GM13976 (cell line): Measurements from ENCODE around the gene EFCAB13.
"Not testable (repeated sequence)": the region's sequence is repeated elsewhere in the genome, so short reads cannot be mapped to it uniquely, and the experiment has no call there.

Source experiments
- DNase-seq: peaks from one replicate; pipeline ENCODE4 v3.0.0; 2012; ENCODE audit warnings: low spot score
- CTCF ChIP-seq: IDR thresholded peaks from 2 replicates; pipeline ENCODE4 v1.5.1; 2012; ENCODE audit warnings: borderline replicate concordance, mild to moderate bottlenecking; ENCODE audit not compliant: insufficient read depth; ENCODE audit errors: extremely low read depth, missing control alignments, control extremely low read depth
- in situ Hi-C: fragments of 300-500 bp; cut with MboI; formaldehyde crosslinking; loops from one replicate; pipeline ENCODE4 v1.12.0; 2022; ENCODE audit warnings: low sequenced_read_pairs, mixed read lengths, inconsistent platforms; ENCODE audit not compliant: unreplicated experiment

EFCAB13 gene

GRCh38 chr17:47352848-47353247, 29.1 kb downstream of the EFCAB13 start:
- in situ Hi-C loops, result loop anchor here (25.0 kb wide), 1 partner anchor 434 kb away; no protein-coding TSS in a partner anchor
- no peak for DNase-seq
- TF ChIP-seq CTCF, result no peak

- in situ Hi-C loops, result loop anchor here (25.0 kb wide), 1 partner anchor 429 kb away; no protein-coding TSS in a partner anchor
- no peak for DNase-seq
- no peak for TF ChIP-seq CTCF
These were observed 34.9 kb downstream of the EFCAB13 start for GRCh38 chr17:47358652-47359051.

GRCh38 chr17:47363171-47363570, 39.4 kb downstream of the EFCAB13 start:
- in situ Hi-C loops, result loop anchor here (25.0 kb wide), 1 partner anchor 424 kb away; no protein-coding TSS in a partner anchor
- no peak for DNase-seq
- TF ChIP-seq CTCF, result no peak

GRCh38 chr17:47367257-47367656, 43.5 kb downstream of the EFCAB13 start:
- in situ Hi-C loops, result loop anchor here (25.0 kb wide), 1 partner anchor 420 kb away; no protein-coding TSS in a partner anchor
- no peak for TF ChIP-seq CTCF
- DNase-seq, result no peak

GRCh38 chr17:47368262-47368661, 44.5 kb downstream of the EFCAB13 start:
- in situ Hi-C loops, result loop anchor here (25.0 kb wide), 1 partner anchor 419 kb away; no protein-coding TSS in a partner anchor

GRCh38 chr17:47370899-47371298, 47.1 kb downstream of the EFCAB13 start:
- in situ Hi-C loops, result loop anchor here (25.0 kb wide), 1 partner anchor 416 kb away; no protein-coding TSS in a partner anchor

More at GRCh38 chr17:47368262-47368661, 44.5 kb downstream of the EFCAB13 start:
- TF ChIP-seq CTCF, result no peak
- DNase-seq, result no peak

GRCh38 chr17:47373002-47373401, 49.2 kb downstream of the EFCAB13 start:
- TF ChIP-seq CTCF, result no peak
- DNase-seq, result no peak
- in situ Hi-C loops, result loop anchor here (25.0 kb wide), 1 partner anchor 414 kb away; no protein-coding TSS in a partner anchor

More at GRCh38 chr17:47370899-47371298, 47.1 kb downstream of the EFCAB13 start:
- not testable (repeated sequence) for DNase-seq
